SK-N-SH (cell line): ENCODE data around the gene C16orf87. TPM values are rescaled to one million over a fixed set of nuclear protein-coding genes. Genes with fewer than 3 reads are reported as not detected.
A peak's percentile ranks its signal among the peaks of the same experiment; 100 is the strongest.

ENCODE experiments used
- CTCF ChIA-PET: fragments of 300-600, 350-600 bp; formaldehyde crosslinking; extraction: SDS; loops from one replicate; lab custom pipeline; 2021; lab: Yijun Ruan, JAX
- POLR2A ChIA-PET: fragments of 350-600 bp; sonication (Branson Sonifier 250); formaldehyde crosslinking; extraction: SDS; loops from one replicate; lab custom pipeline; 2020; ENCODE audit warnings: antibody characterized with exemption, inconsistent platforms; lab: Yijun Ruan, JAX
- DNase-seq: peaks from one replicate; pipeline ENCODE4 v3.0.0; 2012
- H2AFZ ChIP-seq: fragments of 200-600 bp; sonication (generic); 2 replicates; pipeline ENCODE4 v1.8.1; 2016; ENCODE audit warnings: antibody characterized with exemption, mild to moderate bottlenecking, low read depth
- H3F3A ChIP-seq: fragments of 200-600 bp; sonication (generic); replicated peaks from 2 replicates; pipeline ENCODE3; 2016; ENCODE audit warnings: antibody characterized with exemption, mild to moderate bottlenecking; ENCODE audit not compliant: insufficient read depth
- H3K27ac ChIP-seq, 2 experiments: fragments of 200-500 bp in 1 of 2; fragments of 200-600 bp in 1 of 2; sonication (Bioruptor generic) in 1 of 2; sonication (generic), shearing (Covaris generic) in 1 of 2; 2 replicates each; pipeline versions ENCODE4 v1.5.1 to v1.6.1; 2014 to 2016; ENCODE audit warnings: low read depth in 2 of 2, inconsistent platforms in 1 of 2, low read length in 1 of 2, mild to moderate bottlenecking in 1 of 2, mixed read lengths in 1 of 2
- H3K27me3 ChIP-seq: fragments of 200-600 bp; sonication (generic), shearing (Covaris generic); 2 replicates; pipeline ENCODE4 v1.6.1; 2016; ENCODE audit warnings: mixed run types; ENCODE audit not compliant: insufficient read depth
- H3K36me3 ChIP-seq, 2 experiments: fragments of 200-500 bp in 1 of 2; fragments of 200-600 bp in 1 of 2; sonication (Bioruptor generic) in 1 of 2; sonication (generic) in 1 of 2; replicated peaks in 1 of 2; 2 replicates each; pipeline versions ENCODE3 to v1.5.1; 2014 to 2016; ENCODE audit warnings: low read length in 1 of 2, mild to moderate bottlenecking in 1 of 2; ENCODE audit not compliant: insufficient read depth in 2 of 2, control insufficient read depth in 1 of 2
- H3K4me1 ChIP-seq, 2 experiments: fragments of 200-500 bp in 1 of 2; fragments of 200-600 bp in 1 of 2; sonication (Bioruptor generic) in 1 of 2; sonication (generic), shearing (Covaris generic) in 1 of 2; 2 replicates each; pipeline versions ENCODE4 v1.5.1 to v1.6.1; 2014 to 2016; ENCODE audit warnings: low read depth in 1 of 2, low read length in 1 of 2, mixed run types in 1 of 2; ENCODE audit not compliant: insufficient read depth in 2 of 2, control insufficient read depth in 1 of 2
- H3K4me2 ChIP-seq: fragments of 200-600 bp; sonication (generic), shearing (Covaris generic); 2 replicates; pipeline ENCODE4 v1.6.1; 2017; ENCODE audit warnings: mixed run types
- H3K4me3 ChIP-seq, 2 experiments: fragments of 200-500 bp in 1 of 2; fragments of 200-600 bp in 1 of 2; sonication (Bioruptor generic) in 1 of 2; sonication (generic), shearing (Covaris generic) in 1 of 2; 2 replicates each; pipeline versions ENCODE4 v1.5.1 to v1.8.1; 2014 to 2016; ENCODE audit warnings: low read depth in 2 of 2, inconsistent platforms in 1 of 2, low read length in 1 of 2, mild to moderate bottlenecking in 1 of 2, mixed read lengths in 1 of 2, moderate library complexity in 1 of 2
- H3K79me2 ChIP-seq: fragments of 200-600 bp; sonication (generic); 2 replicates; pipeline ENCODE4 v1.8.1; 2017; ENCODE audit warnings: mild to moderate bottlenecking; ENCODE audit not compliant: insufficient read depth
- H3K9ac ChIP-seq: fragments of 200-600 bp; sonication (generic); 2 replicates; pipeline ENCODE4 v1.6.1; 2017; ENCODE audit warnings: mixed run types
- H3K9me2 ChIP-seq: fragments of 200-600 bp; sonication (generic); 2 replicates; pipeline ENCODE4 v1.6.1; 2017; ENCODE audit warnings: mixed run types
- H3K9me3 ChIP-seq: fragments of 200-600 bp; sonication (generic); 2 replicates; pipeline ENCODE4 v1.6.1; 2017; ENCODE audit warnings: mixed run types, mild to moderate bottlenecking, moderate library complexity
- H4K20me1 ChIP-seq: fragments of 200-600 bp; sonication (generic); 2 replicates; pipeline ENCODE4 v1.6.1; 2017; ENCODE audit warnings: mild to moderate bottlenecking, mixed run types; ENCODE audit not compliant: insufficient read depth
- CTCF ChIP-seq: fragments of 200-600 bp; sonication (generic); IDR thresholded peaks from 2 replicates; pipeline ENCODE4 v1.6.1; 2017; ENCODE audit warnings: antibody characterized with exemption, mild to moderate bottlenecking, moderate library complexity
- ELF1 ChIP-seq: IDR thresholded peaks from 2 replicates; pipeline ENCODE4 v1.4.0; 2012
- EP300 ChIP-seq, 2 experiments: IDR thresholded peaks; 2 replicates each; pipeline versions ENCODE4 v1.4.0 to v1.6.1; 2012; ENCODE audit warnings: borderline replicate concordance in 1 of 2, low read depth in 1 of 2, low read length in 1 of 2
- FOSL2 ChIP-seq: IDR thresholded peaks from 2 replicates; pipeline ENCODE4 v1.4.0; 2012; ENCODE audit warnings: low read depth, mild to moderate bottlenecking, moderate library complexity, borderline replicate concordance
- FOXJ3 ChIP-seq: sonication (generic); formaldehyde crosslinking; IDR thresholded peaks from 2 replicates; pipeline ENCODE4 v1.5.1; 2020; ENCODE audit warnings: mild to moderate bottlenecking, missing genetic modification reagents
- FOXM1 ChIP-seq: IDR thresholded peaks from 2 replicates; pipeline ENCODE4 v1.4.0; 2012; ENCODE audit warnings: low read depth, mild to moderate bottlenecking
- GABPA ChIP-seq: IDR thresholded peaks from 2 replicates; pipeline ENCODE4 v1.4.0; 2012; ENCODE audit warnings: low read depth, mild to moderate bottlenecking
- JUND ChIP-seq: IDR thresholded peaks from 2 replicates; pipeline ENCODE4 v1.4.0; 2012
- MAX ChIP-seq: IDR thresholded peaks from 2 replicates; pipeline ENCODE4 v1.4.0; 2012; ENCODE audit warnings: low read depth
- MXI1 ChIP-seq: IDR thresholded peaks from 2 replicates; pipeline ENCODE4 v1.6.1; 2012; ENCODE audit warnings: mild to moderate bottlenecking, low read depth, low read length, improper control_type of control experiment
- NFIC ChIP-seq: IDR thresholded peaks from 2 replicates; pipeline ENCODE4 v1.4.0; 2012; ENCODE audit warnings: borderline replicate concordance
- PBX3 ChIP-seq: IDR thresholded peaks from 2 replicates; pipeline ENCODE4; 2012
- RFX5 ChIP-seq: IDR thresholded peaks from 2 replicates; pipeline ENCODE4 v1.6.1; 2012; ENCODE audit warnings: mild to moderate bottlenecking, improper control_type of control experiment, low read length
- RXRA ChIP-seq: IDR thresholded peaks from 2 replicates; pipeline ENCODE4 v1.4.0; 2012; ENCODE audit warnings: low read depth, mild to moderate bottlenecking, borderline replicate concordance
- TAF1 ChIP-seq: IDR thresholded peaks from 2 replicates; pipeline ENCODE4 v1.6.1; 2012; ENCODE audit warnings: low read depth, mild to moderate bottlenecking, low read length, moderate library complexity, borderline replicate concordance
- USF1 ChIP-seq: IDR thresholded peaks from 2 replicates; pipeline ENCODE4 v1.4.0; 2012; ENCODE audit warnings: low read depth, borderline replicate concordance
- YY1 ChIP-seq: IDR thresholded peaks from 2 replicates; pipeline ENCODE4 v1.4.0; 2012; ENCODE audit warnings: low read depth, mild to moderate bottlenecking
- WGBS: methylation state at CpG from one replicate; pipeline ENCODE4 v1.1.6; 2017; ENCODE audit warnings: low lambda C conversion rate; 5-methylcytosine and 5-hydroxymethylcytosine counted together
- polyA plus RNA-seq, 3 experiments: library from polyadenylated mRNA; depleted of rRNA; stranded (reverse); fragments of >200 nt; gene quantifications; 2 replicates each; pipeline ENCODE4 v1.2.3, GENCODE V29; 2012

The C16orf87 gene
- polyA plus RNA-seq, 1 of the 3 experiments (the other 2 are of a cell fraction) = 3.5 TPM

- Histone ChIP-seq H3K9me3 (no peaks in the 10 kb centered on the region), H3K79me2 (no peaks in the 10 kb centered on the region), H3K4me2 (no peak within 1 kb of the TSS), H3K4me1 (peaks cover 0 to 4% of the 10 kb centered on the region in 2 experiments; a peak in 1 of 4 replicates), H3K27ac (no peak within 1 kb of the TSS), H3K27me3 (no peaks in the 10 kb centered on the region), H3F3A (no peaks in the 10 kb centered on the region), H3K9ac (no peak within 1 kb of the TSS), H3K4me3 (no peak within 1 kb of the TSS), H3K9me2 (no peaks in the 10 kb centered on the region), H2AFZ (no peak within 1 kb of the TSS), H3K36me3 (no peaks in the 10 kb centered on the region), H4K20me1 (no peaks in the 10 kb centered on the region)
- POLR2A ChIA-PET = no interaction called here
- DNase-seq = no peak
- CTCF ChIA-PET = interaction anchor here (0.8 to 1.4 kb wide), 4 partner anchors 9 to 74 kb away, joined by 3 read pairs; no protein-coding TSS in a partner anchor
- WGBS = 84% methylated on average over 17 of the region's 25 CpGs
- TF ChIP-seq FOXM1 (no peak), PBX3 (peak; percentile 21; the same call in 1 of the 2 replicates), MAX (no peak), FOSL2 (no peak), RFX5 (no peak)
Measured at GRCh38 chr16:46747777-46748651, 83.0 kb downstream of the C16orf87 start, which contains the start of gene MYLK3. TSS of gene MYLK3 (minus strand) at chr16:46748344. CDS start at chr16:46748193, 151 bp downstream.

GRCh38 chr16:46746821-46747776 lies 83.9 kb downstream of the C16orf87 start:
- DNase-seq = peak; percentile 26
- CTCF ChIA-PET = interaction anchor here (1.0 to 1.6 kb wide), 4 partner anchors 10 to 44 kb away, joined by 3 to 4 read pairs (median 3); no protein-coding TSS in a partner anchor
- Histone ChIP-seq H3F3A (no peaks in the 10 kb centered on the region), H3K27me3 (no peaks in the 10 kb centered on the region), H3K4me1 (peaks cover 0 to 8% of the 10 kb centered on the region in 2 experiments; a peak in 1 of 4 replicates), H3K27ac (no peak overlapping the region), H3K4me2 (no peak overlapping the region), H3K9ac (no peak overlapping the region), H2AFZ (no peak overlapping the region), H3K4me3 (no peak overlapping the region), H3K79me2 (no peaks in the 10 kb centered on the region), H4K20me1 (no peaks in the 10 kb centered on the region), H3K36me3 (no peaks in the 10 kb centered on the region), H3K9me2 (no peaks in the 10 kb centered on the region), H3K9me3 (no peaks in the 10 kb centered on the region)
- POLR2A ChIA-PET = no interaction called here
- 78% methylated on average over 9 of the region's 15 CpGs for WGBS
- no peak for TF ChIP-seq CTCF
- no peak for TF ChIP-seq FOXJ3
- TF ChIP-seq MXI1 = no peak
- TF ChIP-seq ELF1 = no peak
- no peak for TF ChIP-seq RXRA
- no peak for TF ChIP-seq TAF1
- no peak for TF ChIP-seq JUND
- TF ChIP-seq YY1 = no peak
- TF ChIP-seq GABPA = no peak
- no peak for TF ChIP-seq USF1
- TF ChIP-seq EP300 (IDR thresholded peaks at IDR 0.05; ENCODE audit: borderline replicate concordance in 1 of 2, low read depth in 1 of 2, low read length in 1 of 2) = no peak
- TF ChIP-seq NFIC = no peak
